PC-3 (cell line): ENCODE measurements around the gene TMEM161B. TPM values are rescaled to one million over a fixed set of nuclear protein-coding genes. Genes with fewer than 3 reads are reported as not detected.

Experiments
- ATAC-seq: fragments of 200-7000 bp; cut with Tn5 transposase; 2 replicates; pipeline ENCODE4 v1.9.1; 2020; ENCODE audit warnings: mild to moderate bottlenecking, moderate library complexity
- BruUV-seq: library from RNA; stranded (reverse); fragments of 400-500 nt; replicated peaks from 2 replicates; lab custom pipeline; 2021; lab: Mats Ljungman, UMichigan
- CTCF ChIA-PET: fragments of 300-600 bp; sonication (Branson Sonifier 250); formaldehyde crosslinking; loops from one replicate; lab custom pipeline; 2022; ENCODE audit warnings: antibody characterized with exemption; lab: Charles Lee
- POLR2A ChIA-PET: fragments of 300-600 bp; sonication (Branson Sonifier 250); formaldehyde crosslinking; loops from one replicate; lab custom pipeline; 2022; ENCODE audit warnings: antibody characterized with exemption; ENCODE audit not compliant: unreplicated experiment; lab: Charles Lee
- DNase-seq: peaks from one replicate; pipeline ENCODE4 v3.0.0-alpha.2; 2015
- H2AFZ ChIP-seq: fragments of 300-600 bp; sonication (generic); 2 replicates; pipeline ENCODE4 v1.6.0; 2016; ENCODE audit warnings: antibody characterized with exemption, low read length
- H3F3A ChIP-seq: fragments of 300-600 bp; sonication (generic); one replicate; pipeline ENCODE4 v1.6.0; 2017; ENCODE audit warnings: antibody characterized with exemption, low read length, control low read depth, mild to moderate bottlenecking; ENCODE audit not compliant: unreplicated experiment
- H3K27ac ChIP-seq: fragments of 300-600 bp; sonication (generic); 2 replicates; pipeline ENCODE4 v1.5.1; 2016; ENCODE audit warnings: mild to moderate bottlenecking, low read length
- H3K27me3 ChIP-seq: fragments of 300-600 bp; sonication (generic); 2 replicates; pipeline ENCODE4 v1.6.1; 2016; ENCODE audit warnings: low read length, mixed read lengths
- H3K36me3 ChIP-seq: fragments of 300-600 bp; sonication (generic); 2 replicates; pipeline ENCODE4 v1.6.1; 2016; ENCODE audit warnings: low read depth, mixed run types, low read length, mixed read lengths
- H3K4me1 ChIP-seq: fragments of 300-600 bp; sonication (generic); 2 replicates; pipeline ENCODE4 v1.5.1; 2016; ENCODE audit warnings: low read length; ENCODE audit not compliant: insufficient read depth
- H3K4me2 ChIP-seq: fragments of 300-600 bp; sonication (generic); 2 replicates; pipeline ENCODE4 v1.6.0; 2016; ENCODE audit warnings: low read length
- H3K4me3 ChIP-seq: fragments of 300-600 bp; sonication (generic); 2 replicates; pipeline ENCODE4 v1.5.1; 2016; ENCODE audit warnings: mild to moderate bottlenecking, low read length, mixed read lengths
- H3K79me2 ChIP-seq: fragments of 300-600 bp; sonication (generic); 2 replicates; pipeline ENCODE4 v1.6.1; 2017; ENCODE audit warnings: low read length, mixed read lengths
- H3K9ac ChIP-seq: fragments of 300-600 bp; sonication (generic); 2 replicates; pipeline ENCODE4 v1.6.0; 2016; ENCODE audit warnings: mild to moderate bottlenecking, low read length
- H3K9me2 ChIP-seq: fragments of 300-600 bp; sonication (generic); replicated peaks from 2 replicates; pipeline ENCODE4 v1.6.1; 2016; ENCODE audit warnings: mixed run types, low read length, mixed read lengths
- H3K9me3 ChIP-seq: fragments of 300-600 bp; sonication (generic); 2 replicates; pipeline ENCODE4 v1.6.1; 2016; ENCODE audit warnings: low read length, mixed read lengths
- H4K20me1 ChIP-seq: fragments of 300-600 bp; sonication (generic); 2 replicates; pipeline ENCODE4 v1.6.1; 2016; ENCODE audit warnings: low read length, mixed read lengths
- CTCF ChIP-seq: fragments of 300-600 bp; sonication (generic); conservative IDR thresholded peaks from 2 replicates; pipeline ENCODE4 v1.5.1; 2017; ENCODE audit warnings: antibody characterized with exemption, low read depth, mild to moderate bottlenecking, low read length
- EZH2 ChIP-seq: fragments of 300-600 bp; sonication (generic); IDR thresholded peaks from one replicate; pipeline ENCODE4 v1.6.1; 2017; ENCODE audit warnings: antibody characterized with exemption, mild to moderate bottlenecking, low read length; ENCODE audit not compliant: unreplicated experiment
- EZH2phosphoT487 ChIP-seq: fragments of 300-600 bp; sonication (generic); IDR thresholded peaks from 2 replicates; pipeline ENCODE4 v1.6.1; 2018; ENCODE audit warnings: mild to moderate bottlenecking, antibody characterized with exemption, low read length, borderline replicate concordance
- intact Hi-C: fragments of 100-400 bp; cut with micrococcal nuclease; formaldehyde crosslinking; loops from 2 replicates; pipeline ENCODE4 v1.9.0; 2023
- total RNA-seq: library from RNA; depleted of rRNA; stranded (reverse); fragments of >200 nt; gene quantifications from 2 replicates; pipeline ENCODE4 v1.2.3, GENCODE V29; 2014

Gene TMEM161B
- total RNA-seq, 1 experiment from 2014 or later = 11.5 TPM

- CTCF ChIA-PET = no interaction called here
- TF ChIP-seq CTCF (no peak), EZH2 (no peak), EZH2phosphoT487 (no peak)
- peaks cover 14% of the 10 kb centered on the region for H3K36me3 ChIP-seq
- peaks cover 98% of the 10 kb centered on the region for H3K79me2 ChIP-seq
- no peak overlapping the region for H3K9ac ChIP-seq
- no peaks in the 10 kb centered on the region for H3K27me3 ChIP-seq
- POLR2A ChIA-PET = no interaction called here
- intact Hi-C loops = no loop called here
- H3K9me3 ChIP-seq = no peaks in the 10 kb centered on the region
- H3K4me2 ChIP-seq = no peak overlapping the region
- no peak for ATAC-seq
- no peaks in the 10 kb centered on the region for H3K4me1 ChIP-seq
- no peaks in the 10 kb centered on the region for H3F3A ChIP-seq
- no TSS peak for BruUV-seq
- no peak for DNase-seq
- H2AFZ ChIP-seq = no peak overlapping the region
- no peaks in the 10 kb centered on the region for H3K9me2 ChIP-seq
- no peak overlapping the region for H3K4me3 ChIP-seq
- peaks cover 6% of the 10 kb centered on the region; the same call in 1 of the 2 replicates for H4K20me1 ChIP-seq
- H3K27ac ChIP-seq = no peak overlapping the region
Measured at GRCh38 chr5:88256872-88257271, 11.8 kb downstream of the TMEM161B start.

GRCh38 chr5:88256037-88256436 lies 12.6 kb downstream of the TMEM161B start:
- intact Hi-C loops = no loop called here
- Histone ChIP-seq H3K9ac (no peak overlapping the region), H3K4me2 (no peak overlapping the region), H3K79me2 (peaks cover 98% of the 10 kb centered on the region), H3F3A (no peaks in the 10 kb centered on the region), H3K27ac (no peak overlapping the region), H2AFZ (no peak overlapping the region), H3K4me1 (no peaks in the 10 kb centered on the region), H3K9me2 (no peaks in the 10 kb centered on the region), H4K20me1 (peaks cover under 1% of the 10 kb centered on the region; the same call in 1 of the 2 replicates), H3K4me3 (no peak overlapping the region), H3K36me3 (peaks cover 15% of the 10 kb centered on the region), H3K9me3 (no peaks in the 10 kb centered on the region), H3K27me3 (no peaks in the 10 kb centered on the region)
- DNase-seq (no peak), ATAC-seq (no peak)
- CTCF ChIA-PET = no interaction called here
- POLR2A ChIA-PET = no interaction called here
- TF ChIP-seq CTCF = no peak
- no peak for TF ChIP-seq EZH2
- TF ChIP-seq EZH2phosphoT487 = no peak
- BruUV-seq = no TSS peak

- intact Hi-C loops = no loop called here
- no peak for DNase-seq
- Histone ChIP-seq H2AFZ (no peak overlapping the region), H3K4me1 (no peaks in the 10 kb centered on the region), H3K4me2 (no peak overlapping the region), H4K20me1 (no peaks in the 10 kb centered on the region), H3K79me2 (peaks cover 98% of the 10 kb centered on the region), H3K9me2 (no peaks in the 10 kb centered on the region), H3K9ac (no peak overlapping the region), H3K27ac (no peak overlapping the region), H3K27me3 (no peaks in the 10 kb centered on the region), H3F3A (no peaks in the 10 kb centered on the region), H3K9me3 (no peaks in the 10 kb centered on the region), H3K36me3 (peaks cover 14% of the 10 kb centered on the region; the same call in 1 of the 2 replicates), H3K4me3 (no peak overlapping the region)
- TF ChIP-seq CTCF (no peak), EZH2phosphoT487 (no peak), EZH2 (no peak)
- CTCF ChIA-PET = no interaction called here
- no TSS peak for BruUV-seq
- POLR2A ChIA-PET = no interaction called here
- no peak for ATAC-seq
Measured at GRCh38 chr5:88254320-88254719, 14.3 kb downstream of the TMEM161B start.
